OCI-LY1 (cell line): Measurements from ENCODE around the gene KIRREL3.
A peak's percentile ranks its signal among the peaks of the same experiment; 100 is the strongest.

Source experiments
- H2AFZ ChIP-seq: fragments of 200-600 bp; sonication (generic), shearing (Covaris generic); 2 replicates; pipeline ENCODE4 v1.6.0; 2014; ENCODE audit warnings: antibody characterized with exemption, mild to moderate bottlenecking, low read length
- H3F3A ChIP-seq: fragments of 200-600 bp; sonication (generic), shearing (Covaris generic); 2 replicates; pipeline ENCODE4 v1.6.0; 2014; ENCODE audit warnings: mild to moderate bottlenecking, antibody characterized with exemption, low read length, moderate library complexity; ENCODE audit not compliant: insufficient read depth
- H3K27ac ChIP-seq: fragments of 200-600 bp; sonication (generic); 2 replicates; pipeline ENCODE4 v1.5.1; 2014; ENCODE audit warnings: low read length, mixed run types, mild to moderate bottlenecking, low read depth; ENCODE audit not compliant: poor library complexity, severe bottlenecking
- H3K27me3 ChIP-seq: fragments of 200-600 bp; sonication (generic); 2 replicates; pipeline ENCODE4 v1.6.0; 2014; ENCODE audit warnings: antibody characterized with exemption, mild to moderate bottlenecking, low read length, moderate library complexity; ENCODE audit not compliant: insufficient read depth
- H3K36me3 ChIP-seq: fragments of 200-600 bp; sonication (generic); 2 replicates; pipeline ENCODE4 v1.6.1; 2014; ENCODE audit warnings: mild to moderate bottlenecking, antibody characterized with exemption, low read length, moderate library complexity, mixed read lengths; ENCODE audit not compliant: insufficient read depth
- H3K4me1 ChIP-seq: fragments of 200-600 bp; sonication (generic); 2 replicates; pipeline ENCODE4 v1.5.1; 2014; ENCODE audit warnings: mild to moderate bottlenecking, low read length, moderate library complexity; ENCODE audit not compliant: insufficient read depth, severe bottlenecking
- H3K4me2 ChIP-seq: fragments of 200-600 bp; sonication (generic), shearing (Covaris generic); 2 replicates; pipeline ENCODE4 v1.6.1; 2014; ENCODE audit warnings: low read length
- H3K4me3 ChIP-seq: fragments of 200-600 bp; sonication (generic); 2 replicates; pipeline ENCODE4 v1.5.1; 2014; ENCODE audit warnings: low read length, low read depth, mild to moderate bottlenecking, mixed read lengths; ENCODE audit not compliant: poor library complexity, severe bottlenecking
- H3K79me2 ChIP-seq: fragments of 200-600 bp; shearing (Covaris generic); 2 replicates; pipeline ENCODE4 v1.6.1; 2016; ENCODE audit warnings: mixed run types, low read length, mixed read lengths; ENCODE audit not compliant: insufficient read depth
- H3K9ac ChIP-seq: fragments of 200-600 bp; sonication (generic), shearing (Covaris generic); 2 replicates; pipeline ENCODE4 v1.6.1; 2014; ENCODE audit warnings: mild to moderate bottlenecking, low read length, mixed read lengths
- H3K9me2 ChIP-seq: fragments of 200-600 bp; sonication (generic), shearing (Covaris generic); 2 replicates; pipeline ENCODE4 v1.6.1; 2014; ENCODE audit warnings: low read depth, mild to moderate bottlenecking, low read length, mixed read lengths
- H3K9me3 ChIP-seq: fragments of 200-600 bp; shearing (Covaris generic); 2 replicates; pipeline ENCODE4 v1.6.1; 2014; ENCODE audit warnings: low read length, mixed read lengths
- H4K20me1 ChIP-seq: fragments of 200-600 bp; sonication (generic), shearing (Covaris generic); 2 replicates; pipeline ENCODE4 v1.6.0; 2016; ENCODE audit warnings: mild to moderate bottlenecking, low read length; ENCODE audit not compliant: insufficient read depth
- CTCF ChIP-seq: fragments of 200-600 bp; sonication (generic), shearing (Covaris generic); IDR thresholded peaks from 2 replicates; pipeline ENCODE4 v1.5.1; 2017; ENCODE audit warnings: mild to moderate bottlenecking, antibody characterized with exemption, low read length, moderate library complexity, mixed read lengths
- EZH2 ChIP-seq: fragments of 200-600 bp; sonication (generic), shearing (Covaris generic); IDR thresholded peaks from 2 replicates; pipeline ENCODE4 v1.8.0; 2017; ENCODE audit warnings: borderline replicate concordance, mixed run types, mild to moderate bottlenecking, antibody characterized with exemption, low read length, moderate library complexity, mixed read lengths

KIRREL3 gene

GRCh38 chr11:126467471-126467870 is 533.1 kb downstream of the KIRREL3 start:
- Histone ChIP-seq H3K9me3 (no peaks in the 10 kb centered on the region), H3K36me3 (no peaks in the 10 kb centered on the region), H2AFZ (no peak overlapping the region), H3K9ac (no peak overlapping the region), H3F3A (no peaks in the 10 kb centered on the region), H4K20me1 (no peaks in the 10 kb centered on the region), H3K27me3 (no peaks in the 10 kb centered on the region), H3K9me2 (no peaks in the 10 kb centered on the region), H3K4me2 (no peak overlapping the region), H3K79me2 (no peaks in the 10 kb centered on the region), H3K4me1 (peaks cover 11% of the 10 kb centered on the region), H3K4me3 (no peak overlapping the region), H3K27ac (no peak overlapping the region)
- TF ChIP-seq EZH2 (no peak), CTCF (no peak)

GRCh38 chr11:126467046-126467370 is 533.6 kb downstream of the KIRREL3 start:
- no peaks in the 10 kb centered on the region for H4K20me1 ChIP-seq
- H3K4me3 ChIP-seq = no peak overlapping the region
- no peak overlapping the region for H3K27ac ChIP-seq
- no peak overlapping the region for H3K4me2 ChIP-seq
- H3K27me3 ChIP-seq = no peaks in the 10 kb centered on the region
- no peaks in the 10 kb centered on the region for H3K9me3 ChIP-seq
- no peak for TF ChIP-seq EZH2
- TF ChIP-seq CTCF = no peak
- H3K79me2 ChIP-seq = no peaks in the 10 kb centered on the region
- no peaks in the 10 kb centered on the region for H3K9me2 ChIP-seq
- H2AFZ ChIP-seq = no peak overlapping the region
- no peaks in the 10 kb centered on the region for H3K36me3 ChIP-seq
- no peak overlapping the region for H3K9ac ChIP-seq
- no peaks in the 10 kb centered on the region for H3F3A ChIP-seq
- peaks cover 11% of the 10 kb centered on the region for H3K4me1 ChIP-seq

GRCh38 chr11:126466236-126467045 is 534.1 kb downstream of the KIRREL3 start:
- no peak for TF ChIP-seq CTCF
- TF ChIP-seq EZH2 = no peak
- no peaks in the 10 kb centered on the region for H3K9me2 ChIP-seq
- no peak overlapping the region for H3K27ac ChIP-seq
- peaks cover 11% of the 10 kb centered on the region for H3K4me1 ChIP-seq
- H3K4me2 ChIP-seq = 0 out of 2 replicates have a peak overlapping the region, but pooled peaks have one; percentile 11
- no peaks in the 10 kb centered on the region for H3K9me3 ChIP-seq
- H3K9ac ChIP-seq = no peak overlapping the region
- H3F3A ChIP-seq = no peaks in the 10 kb centered on the region
- H4K20me1 ChIP-seq = no peaks in the 10 kb centered on the region
- H3K4me3 ChIP-seq = no peak overlapping the region
- H3K36me3 ChIP-seq = no peaks in the 10 kb centered on the region
- no peak overlapping the region for H2AFZ ChIP-seq
- H3K27me3 ChIP-seq = no peaks in the 10 kb centered on the region
- H3K79me2 ChIP-seq = no peaks in the 10 kb centered on the region
